MM.1S (cell line): ENCODE measurements around the gene TSPAN15.

Experiments
- DNase-seq: peaks from one replicate; pipeline ENCODE4 v3.0.0-alpha.2; 2015
- H2AFZ ChIP-seq: fragments of 300-600 bp; sonication (generic); 2 replicates; pipeline ENCODE4 v1.6.0; 2016; ENCODE audit warnings: antibody characterized with exemption, low read length
- H3F3A ChIP-seq: fragments of 300-600 bp; sonication (generic); 2 replicates; pipeline ENCODE4 v1.6.1; 2016; ENCODE audit warnings: mild to moderate bottlenecking, antibody characterized with exemption, low read length, moderate library complexity, mixed read lengths; ENCODE audit not compliant: insufficient read depth
- H3K27ac ChIP-seq: fragments of 300-600 bp; sonication (generic); 2 replicates; pipeline ENCODE4 v1.5.1; 2016; ENCODE audit warnings: mild to moderate bottlenecking, low read length
- H3K27me3 ChIP-seq: fragments of 300-600 bp; sonication (generic); replicated peaks from 2 replicates; pipeline ENCODE4 v1.6.0; 2016; ENCODE audit warnings: low read length; ENCODE audit not compliant: insufficient read depth
- H3K36me3 ChIP-seq: fragments of 300-600 bp; sonication (generic); replicated peaks from 2 replicates; pipeline ENCODE4 v1.6.1; 2016; ENCODE audit warnings: mild to moderate bottlenecking, low read length, mixed read lengths; ENCODE audit not compliant: insufficient read depth
- H3K4me1 ChIP-seq: fragments of 300-600 bp; sonication (generic); 2 replicates; pipeline ENCODE4 v1.6.1; 2016; ENCODE audit warnings: low read length, mixed read lengths
- H3K4me2 ChIP-seq: fragments of 300-600 bp; sonication (generic); 2 replicates; pipeline ENCODE4 v1.6.0; 2016; ENCODE audit warnings: low read depth, low read length
- H3K4me3 ChIP-seq: fragments of 300-600 bp; sonication (generic); 2 replicates; pipeline ENCODE4 v1.5.1; 2016; ENCODE audit warnings: low read length, mixed read lengths
- H3K79me2 ChIP-seq: fragments of 300-600 bp; sonication (generic); 2 replicates; pipeline ENCODE4 v1.6.1; 2016; ENCODE audit warnings: mixed run types, low read length, mixed read lengths
- H3K9ac ChIP-seq: fragments of 300-600 bp; sonication (generic); 2 replicates; pipeline ENCODE4 v1.6.1; 2016; ENCODE audit warnings: low read length, mixed read lengths
- H3K9me2 ChIP-seq: fragments of 300-600 bp; sonication (generic); replicated peaks from 2 replicates; pipeline ENCODE4 v1.6.1; 2016; ENCODE audit warnings: mild to moderate bottlenecking, low read length, mixed read lengths; ENCODE audit not compliant: insufficient read depth
- H3K9me3 ChIP-seq: fragments of 300-600 bp; sonication (generic); replicated peaks from 2 replicates; pipeline ENCODE4 v1.6.1; 2016; ENCODE audit warnings: mild to moderate bottlenecking, low read length, mixed read lengths; ENCODE audit not compliant: insufficient read depth
- H4K20me1 ChIP-seq: fragments of 300-600 bp; sonication (generic); 2 replicates; pipeline ENCODE4 v1.6.1; 2016; ENCODE audit warnings: mild to moderate bottlenecking, low read length, moderate library complexity, mixed read lengths; ENCODE audit not compliant: insufficient read depth
- EZH2 ChIP-seq: fragments of 300-600 bp; sonication (generic); optimal IDR thresholded peaks from 2 replicates; pipeline ENCODE3; 2017; ENCODE audit warnings: low read depth, mild to moderate bottlenecking, antibody characterized with exemption, low read length, mixed read lengths
- EZH2phosphoT487 ChIP-seq: fragments of 300-600 bp; sonication (generic); IDR thresholded peaks from 2 replicates; pipeline ENCODE4 v1.6.1; 2018; ENCODE audit warnings: antibody characterized with exemption, low read length
- TF ChIP-seq, protein P1 (sequence below): fragments of 300-600 bp; sonication (generic); IDR thresholded peaks from 2 replicates; pipeline ENCODE4 v1.5.1; 2016; ENCODE audit warnings: antibody characterized with exemption, low read length, mixed read lengths

TSPAN15 gene

GRCh38 chr10:69537449-69537848 lies 86.2 kb downstream of the TSPAN15 start:
- Histone ChIP-seq H3K4me3 (no peak overlapping the region), H3K9ac (no peak overlapping the region), H3K4me1 (no peaks in the 10 kb centered on the region)

DNA sequence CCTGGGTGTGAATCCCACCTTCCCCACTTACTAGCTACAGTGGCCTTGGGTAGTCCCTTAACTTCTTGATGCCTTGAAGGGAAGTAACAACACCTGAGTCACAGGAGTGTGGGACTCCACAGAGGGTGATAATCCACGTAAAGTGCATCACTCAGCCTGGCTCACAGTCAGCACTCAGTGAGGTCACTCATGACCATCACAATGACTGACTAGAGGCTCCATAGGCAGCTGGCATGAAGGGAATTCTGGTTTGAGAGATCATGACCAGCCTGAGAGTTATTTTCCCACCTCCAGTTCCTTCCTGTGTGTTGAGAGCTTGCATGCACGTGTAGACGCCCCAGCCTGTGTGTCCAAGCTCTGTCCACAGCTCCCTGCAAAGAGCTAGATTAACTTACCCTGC lies 87.2 kb downstream of the TSPAN15 start:
- Histone ChIP-seq H3K9me3 (no peaks in the 10 kb centered on the region), H3K36me3 (no peaks in the 10 kb centered on the region), H3K4me2 (no peak overlapping the region), H3K9me2 (no peaks in the 10 kb centered on the region), H3F3A (no peaks in the 10 kb centered on the region), H3K9ac (no peak overlapping the region), H3K4me1 (no peaks in the 10 kb centered on the region), H2AFZ (no peak overlapping the region), H3K27ac (no peak overlapping the region), H3K4me3 (no peak overlapping the region), H3K79me2 (no peaks in the 10 kb centered on the region), H4K20me1 (no peaks in the 10 kb centered on the region), H3K27me3 (no peaks in the 10 kb centered on the region; the same call in 1 of the 2 replicates)
- no peak for DNase-seq
- TF ChIP-seq EZH2phosphoT487 (no peak), EZH2 (no peak)
- TF ChIP-seq, protein P1, sequence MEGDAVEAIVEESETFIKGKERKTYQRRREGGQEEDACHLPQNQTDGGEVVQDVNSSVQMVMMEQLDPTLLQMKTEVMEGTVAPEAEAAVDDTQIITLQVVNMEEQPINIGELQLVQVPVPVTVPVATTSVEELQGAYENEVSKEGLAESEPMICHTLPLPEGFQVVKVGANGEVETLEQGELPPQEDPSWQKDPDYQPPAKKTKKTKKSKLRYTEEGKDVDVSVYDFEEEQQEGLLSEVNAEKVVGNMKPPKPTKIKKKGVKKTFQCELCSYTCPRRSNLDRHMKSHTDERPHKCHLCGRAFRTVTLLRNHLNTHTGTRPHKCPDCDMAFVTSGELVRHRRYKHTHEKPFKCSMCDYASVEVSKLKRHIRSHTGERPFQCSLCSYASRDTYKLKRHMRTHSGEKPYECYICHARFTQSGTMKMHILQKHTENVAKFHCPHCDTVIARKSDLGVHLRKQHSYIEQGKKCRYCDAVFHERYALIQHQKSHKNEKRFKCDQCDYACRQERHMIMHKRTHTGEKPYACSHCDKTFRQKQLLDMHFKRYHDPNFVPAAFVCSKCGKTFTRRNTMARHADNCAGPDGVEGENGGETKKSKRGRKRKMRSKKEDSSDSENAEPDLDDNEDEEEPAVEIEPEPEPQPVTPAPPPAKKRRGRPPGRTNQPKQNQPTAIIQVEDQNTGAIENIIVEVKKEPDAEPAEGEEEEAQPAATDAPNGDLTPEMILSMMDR: no peak

More at GRCh38 chr10:69537449-69537848, 86.2 kb downstream of the TSPAN15 start:
- H3K79me2 ChIP-seq: no peaks in the 10 kb centered on the region
- no peaks in the 10 kb centered on the region for H3K36me3 ChIP-seq
- DNase-seq: no peak
- no peak overlapping the region for H3K4me2 ChIP-seq
- no peak overlapping the region for H2AFZ ChIP-seq
- H3K27ac ChIP-seq: no peak overlapping the region
- H3K9me3 ChIP-seq: no peaks in the 10 kb centered on the region
- no peaks in the 10 kb centered on the region for H3F3A ChIP-seq
- no peaks in the 10 kb centered on the region for H3K9me2 ChIP-seq
- TF ChIP-seq, protein P1: no peak
- TF ChIP-seq EZH2phosphoT487: no peak
- TF ChIP-seq EZH2: no peak
- H3K27me3 ChIP-seq: no peaks in the 10 kb centered on the region
- H4K20me1 ChIP-seq: no peaks in the 10 kb centered on the region

DNA sequence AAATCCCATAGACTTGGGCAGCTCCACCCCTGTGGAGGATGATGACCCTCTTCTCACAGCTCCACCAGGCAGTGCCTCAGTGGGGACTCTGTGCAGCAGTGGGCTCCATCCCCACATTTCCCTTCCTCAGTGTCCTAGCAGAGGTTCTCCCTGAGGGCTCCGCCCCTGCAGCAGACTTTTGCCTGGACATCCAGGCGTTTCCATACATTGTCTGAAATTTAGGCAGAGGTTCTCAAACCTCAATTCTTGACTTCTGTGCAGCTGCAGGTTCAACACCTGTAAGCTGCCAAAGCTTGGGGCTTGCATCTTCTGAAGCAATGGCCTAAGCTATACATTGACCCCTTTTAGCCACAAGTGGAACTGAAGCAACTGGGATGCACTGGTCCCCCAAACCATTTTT lies 90.2 kb downstream of the TSPAN15 start:
- Histone ChIP-seq H4K20me1 (no peaks in the 10 kb centered on the region), H3K9me2 (no peaks in the 10 kb centered on the region), H3K27ac (no peak overlapping the region)

More for the DNA sequence above, 90.2 kb downstream of the TSPAN15 start:
- no peak overlapping the region for H3K4me2 ChIP-seq
- H3F3A ChIP-seq: no peaks in the 10 kb centered on the region
- H3K36me3 ChIP-seq: no peaks in the 10 kb centered on the region
- no peaks in the 10 kb centered on the region for H3K9me3 ChIP-seq
- no peak overlapping the region for H3K9ac ChIP-seq
- no peaks in the 10 kb centered on the region for H3K79me2 ChIP-seq
- H2AFZ ChIP-seq: no peak overlapping the region
- no peak for DNase-seq
- H3K4me1 ChIP-seq: no peaks in the 10 kb centered on the region
- peaks cover 19% of the 10 kb centered on the region for H3K27me3 ChIP-seq
- no peak for TF ChIP-seq EZH2phosphoT487
- TF ChIP-seq, protein P1: no peak
- TF ChIP-seq EZH2: no peak
- no peak overlapping the region for H3K4me3 ChIP-seq
